MCF 10A (cell line): ENCODE data around the gene ORC6. TPM values are rescaled to one million over a fixed set of nuclear protein-coding genes. Genes with fewer than 3 reads are reported as not detected.

Experiments
- BruUV-seq: library from RNA; stranded (reverse); fragments of 400-500 nt; replicated peaks from 2 replicates; lab custom pipeline; 2021; lab: Mats Ljungman, UMichigan
- CTCF ChIA-PET: fragments of 300-600 bp; sonication (Branson Sonifier 250); formaldehyde crosslinking; extraction: SDS; loops from one replicate; lab custom pipeline; 2021; ENCODE audit warnings: antibody characterized with exemption, inconsistent platforms; lab: Yijun Ruan, JAX
- POLR2A ChIA-PET: fragments of 300-600, 350-650 bp; sonication (Branson Sonifier 250); formaldehyde crosslinking; extraction: SDS; loops from one replicate; lab custom pipeline; 2020; ENCODE audit warnings: antibody characterized with exemption, inconsistent platforms; lab: Yijun Ruan, JAX
- DNase-seq: peaks from one replicate; pipeline ENCODE4 v3.0.0-alpha.2; 2018; ENCODE audit not compliant: unreplicated experiment
- H3K27ac Mint-ChIP-seq: one replicate; pipeline ENCODE4 v1.8.0; 2022; ENCODE audit warnings: mild to moderate bottlenecking, low read depth, mixed read lengths; ENCODE audit not compliant: unreplicated experiment
- H3K27me3 Mint-ChIP-seq: one replicate; pipeline ENCODE4 v1.8.0; 2022; ENCODE audit warnings: mixed read lengths; ENCODE audit not compliant: insufficient read depth, unreplicated experiment
- H3K36me3 Mint-ChIP-seq: one replicate; pipeline ENCODE4 v1.8.0; 2022; ENCODE audit warnings: mild to moderate bottlenecking, moderate library complexity, mixed read lengths; ENCODE audit not compliant: insufficient read depth, unreplicated experiment
- H3K4me1 Mint-ChIP-seq: one replicate; pipeline ENCODE4 v1.8.0; 2022; ENCODE audit warnings: mixed read lengths; ENCODE audit not compliant: insufficient read depth, unreplicated experiment
- H3K4me3 Mint-ChIP-seq: one replicate; pipeline ENCODE4 v1.8.0; 2022; ENCODE audit warnings: mild to moderate bottlenecking, moderate library complexity, mixed read lengths; ENCODE audit not compliant: unreplicated experiment
- H3K9me3 Mint-ChIP-seq: one replicate; pipeline ENCODE4 v1.8.0; 2022; ENCODE audit warnings: mixed read lengths; ENCODE audit not compliant: unreplicated experiment
- CTCF ChIP-seq: fragments of 200-600 bp; IDR thresholded peaks from one replicate; pipeline ENCODE4 v1.8.0; 2022; ENCODE audit warnings: antibody characterized with exemption, mild to moderate bottlenecking; ENCODE audit not compliant: unreplicated experiment
- intact Hi-C: fragments of 100-400 bp; cut with micrococcal nuclease; formaldehyde crosslinking; loops from 2 replicates; pipeline ENCODE4 v1.14.1; 2022
- total RNA-seq: library from RNA; stranded (reverse); gene quantifications from 2 replicates; pipeline ENCODE4 v1.2.3, GENCODE V29; 2022

Gene ORC6
- total RNA-seq, 1 experiment from 2014 or later = 23.2 TPM

GRCh38 chr16:46713634-46714033 lies 24.2 kb downstream of the ORC6 start:
- intact Hi-C loops = no loop called here
- Mint-ChIP-seq H3K36me3 (no peaks in the 10 kb centered on the region), H3K4me1 (no peaks in the 10 kb centered on the region), H3K4me3 (no peak overlapping the region), H3K27me3 (no peaks in the 10 kb centered on the region), H3K27ac (no peak overlapping the region), H3K9me3 (no peaks in the 10 kb centered on the region)
- BruUV-seq = no TSS peak
- TF ChIP-seq CTCF = no peak
- ChIA-PET CTCF (interaction anchor here (0.7 kb wide), 1 partner anchor 171 kb away, joined by 3 read pairs; no protein-coding TSS in a partner anchor), POLR2A (no interaction called here)
- DNase-seq = no peak

GRCh38 chr16:46714797-46715591 lies 25.5 kb downstream of the ORC6 start:
- ChIA-PET CTCF (interaction anchor here (1.4 kb wide), 1 partner anchor 10 kb away, joined by 3 read pairs; no protein-coding TSS in a partner anchor), POLR2A (no interaction called here)
- BruUV-seq = no TSS peak
- intact Hi-C loops = no loop called here
- DNase-seq = no peak
- no peaks in the 10 kb centered on the region for H3K36me3 Mint-ChIP-seq
- no peak for TF ChIP-seq CTCF
- no peak overlapping the region for H3K4me3 Mint-ChIP-seq
- H3K27me3 Mint-ChIP-seq = no peaks in the 10 kb centered on the region
- no peak overlapping the region for H3K27ac Mint-ChIP-seq
- H3K9me3 Mint-ChIP-seq = no peaks in the 10 kb centered on the region
- no peaks in the 10 kb centered on the region for H3K4me1 Mint-ChIP-seq

GRCh38 chr16:46715769-46716305 lies 26.4 kb downstream of the ORC6 start:
- Mint-ChIP-seq H3K36me3 (no peaks in the 10 kb centered on the region), H3K4me1 (no peaks in the 10 kb centered on the region), H3K9me3 (no peaks in the 10 kb centered on the region), H3K27me3 (no peaks in the 10 kb centered on the region), H3K4me3 (no peak overlapping the region), H3K27ac (no peak overlapping the region)
- no peak for DNase-seq
- CTCF ChIA-PET = no interaction called here
- POLR2A ChIA-PET = no interaction called here
- no TSS peak for BruUV-seq
- intact Hi-C loops = no loop called here
- TF ChIP-seq CTCF = no peak

GRCh38 chr16:46717692-46718091 lies 28.2 kb downstream of the ORC6 start:
- Mint-ChIP-seq H3K4me3 (no peak overlapping the region), H3K36me3 (no peaks in the 10 kb centered on the region), H3K27ac (no peak overlapping the region), H3K27me3 (no peaks in the 10 kb centered on the region), H3K4me1 (no peaks in the 10 kb centered on the region), H3K9me3 (no peaks in the 10 kb centered on the region)
- BruUV-seq = no TSS peak
- POLR2A ChIA-PET = no interaction called here
- no peak for TF ChIP-seq CTCF
- CTCF ChIA-PET = no interaction called here
- intact Hi-C loops = no loop called here
- no peak for DNase-seq
